HepG2 (cell line): ENCODE data around the gene ERLEC1. TPM values are rescaled to one million over a fixed set of nuclear protein-coding genes. Genes with fewer than 3 reads are reported as not detected.
A peak's percentile ranks its signal among the peaks of the same experiment; 100 is the strongest.

Experiments used
- BORCS8-MEF2B ChIP-seq: sonication (generic); formaldehyde crosslinking; IDR thresholded peaks from 2 replicates; pipeline ENCODE4 v1.8.0; 2022; ENCODE audit warnings: mild to moderate bottlenecking, missing genetic modification reagents
- DR1 ChIP-seq: sonication (generic); formaldehyde crosslinking; IDR thresholded peaks from 2 replicates; pipeline ENCODE4 v1.8.0; 2021; ENCODE audit warnings: mild to moderate bottlenecking, missing genetic modification reagents, inconsistent platforms
- ESRRA ChIP-seq: sonication (generic); formaldehyde crosslinking; IDR thresholded peaks from 2 replicates; pipeline ENCODE4 v1.5.1; 2020; ENCODE audit warnings: mild to moderate bottlenecking, low read depth, missing genetic modification reagents
- MXI1 ChIP-seq: IDR thresholded peaks from 3 replicates; pipeline ENCODE4 v1.6.1; 2012; ENCODE audit warnings: low read depth, low read length, inconsistent platforms, borderline replicate concordance
- NCOR1 ChIP-seq: fragments of 200-600 bp; sonication (generic); IDR thresholded peaks from 2 replicates; pipeline ENCODE4 v1.7.0; 2017; ENCODE audit warnings: antibody characterized with exemption, low read length, borderline replicate concordance
- NFYB ChIP-seq: sonication (generic); formaldehyde crosslinking; IDR thresholded peaks from 2 replicates; pipeline ENCODE4 v1.4.0; 2020; ENCODE audit warnings: missing genetic modification reagents
- SAP130 ChIP-seq: IDR thresholded peaks from 2 replicates; pipeline ENCODE4 v1.6.1; 2016; ENCODE audit warnings: low read depth
- SMARCC2 ChIP-seq: fragments of 450-650 bp; IDR thresholded peaks from 2 replicates; pipeline ENCODE4 v1.6.1; 2017; ENCODE audit warnings: antibody characterized with exemption, mild to moderate bottlenecking
- THYN1 ChIP-seq: sonication (generic); formaldehyde crosslinking; IDR thresholded peaks from 2 replicates; pipeline ENCODE4 v1.8.1; 2023; ENCODE audit warnings: low read depth, mild to moderate bottlenecking, moderate library complexity, missing genetic modification reagents, borderline replicate concordance
- ZFP1 ChIP-seq: IDR thresholded peaks from 2 replicates; pipeline ENCODE4 v1.6.1; 2016
- ZFP82 ChIP-seq: sonication (generic); formaldehyde crosslinking; IDR thresholded peaks from 2 replicates; pipeline ENCODE4 v1.5.1; 2020; ENCODE audit warnings: mild to moderate bottlenecking, missing genetic modification reagents, borderline replicate concordance
- ZNF234 ChIP-seq: sonication (generic); formaldehyde crosslinking; conservative IDR thresholded peaks from 2 replicates; pipeline ENCODE4 v1.5.1; 2020; ENCODE audit warnings: mild to moderate bottlenecking, missing genetic modification reagents
- ZNF235 ChIP-seq: sonication (generic); formaldehyde crosslinking; IDR thresholded peaks from 2 replicates; pipeline ENCODE4 v1.8.1; 2023; ENCODE audit warnings: mild to moderate bottlenecking, missing genetic modification reagents, borderline replicate concordance
- ZNF703 ChIP-seq: sonication (generic); formaldehyde crosslinking; IDR thresholded peaks from 2 replicates; pipeline ENCODE4 v1.5.1; 2020; ENCODE audit warnings: missing genetic modification reagents, mild to moderate bottlenecking, moderate library complexity, borderline replicate concordance
- ZNF83 ChIP-seq: sonication (generic); formaldehyde crosslinking; IDR thresholded peaks from 2 replicates; pipeline ENCODE4 v1.4.0; 2020; ENCODE audit warnings: missing genetic modification reagents, mild to moderate bottlenecking, borderline replicate concordance
- polyA plus RNA-seq, 8 experiments: library from polyadenylated mRNA; depleted of rRNA in 3 of 8; stranded (reverse) in 7 of 8; unstranded in 1 of 8; fragments of >200 nt; fragmentation: Illumina TruSeq in 4 of 8; extraction: Trizol in 4 of 8; gene quantifications; 2 replicates each; pipeline versions ENCODE4 v1.2.1 to v1.2.3, GENCODE V29; 2011 to 2016; ENCODE audit warnings: low read depth in 4 of 8, missing spikeins in 1 of 8, mixed read lengths in 1 of 8; ENCODE audit not compliant: insufficient read depth in 1 of 8
- total RNA-seq, 5 experiments: library from RNA; depleted of rRNA; stranded (reverse); fragments of >200 nt; fragmentation: Illumina TruSeq; extraction: Trizol; gene quantifications; 2 replicates each; pipeline ENCODE4 v1.2.3, GENCODE V29; 2016; ENCODE audit warnings: low read depth in 1 of 5
- TF ChIP-seq, protein P1 (sequence below): sonication (generic); formaldehyde crosslinking; IDR thresholded peaks from 2 replicates; pipeline ENCODE4 v1.4.0; 2020; ENCODE audit warnings: mild to moderate bottlenecking, missing genetic modification reagents, borderline replicate concordance
- TF ChIP-seq, protein P2 (sequence below): sonication (generic); formaldehyde crosslinking; IDR thresholded peaks from 2 replicates; pipeline ENCODE4 v1.8.0; 2022; ENCODE audit warnings: mild to moderate bottlenecking, missing genetic modification reagents
- TF ChIP-seq, protein P3 (sequence below): sonication (generic); formaldehyde crosslinking; IDR thresholded peaks from 2 replicates; pipeline ENCODE4 v1.5.1; 2020; ENCODE audit warnings: missing genetic modification reagents, mild to moderate bottlenecking, borderline replicate concordance
- TF ChIP-seq, protein P4 (sequence below): sonication (generic); formaldehyde crosslinking; conservative IDR thresholded peaks from 2 replicates; pipeline ENCODE4 v1.4.0; 2020; ENCODE audit warnings: missing genetic modification reagents
- TF ChIP-seq, protein P5 (sequence below): sonication (generic); formaldehyde crosslinking; IDR thresholded peaks from 2 replicates; pipeline ENCODE4 v1.5.0; 2020; ENCODE audit warnings: mild to moderate bottlenecking, missing genetic modification reagents

Gene ERLEC1
- total and polyA plus RNA-seq, 2 of the 13 experiments (the other 11 are each of a cell fraction or from before 2014, with no cell fraction given): 87.3 to 88.4 TPM

DNA sequence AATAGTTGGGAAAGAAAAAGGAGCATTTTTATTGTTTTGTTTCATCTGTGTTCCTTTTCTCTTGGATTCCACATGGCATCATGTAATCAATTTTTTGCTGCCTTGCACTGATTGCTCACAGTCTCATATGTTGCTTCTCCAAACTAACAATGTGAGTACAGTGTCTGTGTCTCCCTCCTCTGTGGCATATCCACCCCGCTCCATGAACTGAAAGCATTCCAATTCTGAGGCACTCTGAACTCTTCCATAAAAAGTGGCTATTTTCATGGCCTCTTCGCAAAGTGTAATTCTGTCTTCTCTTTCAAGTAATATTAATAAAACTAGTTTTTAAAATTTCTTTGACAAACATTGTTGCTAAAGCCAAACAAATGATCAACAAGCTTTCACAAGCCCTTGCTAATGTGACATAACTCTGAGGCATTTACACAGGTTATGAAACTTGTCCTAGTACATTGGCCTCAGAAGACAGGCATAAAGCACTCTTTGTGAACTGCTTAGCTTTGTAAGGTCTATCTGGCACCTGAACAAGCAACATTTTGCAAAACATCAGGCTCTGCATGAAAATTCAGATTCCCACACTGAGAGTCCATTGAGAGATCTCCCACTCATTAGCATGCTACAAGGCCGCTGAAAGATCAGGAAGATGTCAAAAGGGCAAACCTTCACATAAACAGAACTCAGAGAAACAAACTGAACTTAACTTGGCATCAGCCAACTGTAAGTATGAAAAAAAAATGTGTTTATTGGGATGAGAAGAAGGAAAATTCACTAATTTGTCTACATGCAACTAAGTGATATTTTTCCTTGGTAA, 39.9 kb downstream of the ERLEC1 start (continued):
- TF ChIP-seq, protein P1, sequence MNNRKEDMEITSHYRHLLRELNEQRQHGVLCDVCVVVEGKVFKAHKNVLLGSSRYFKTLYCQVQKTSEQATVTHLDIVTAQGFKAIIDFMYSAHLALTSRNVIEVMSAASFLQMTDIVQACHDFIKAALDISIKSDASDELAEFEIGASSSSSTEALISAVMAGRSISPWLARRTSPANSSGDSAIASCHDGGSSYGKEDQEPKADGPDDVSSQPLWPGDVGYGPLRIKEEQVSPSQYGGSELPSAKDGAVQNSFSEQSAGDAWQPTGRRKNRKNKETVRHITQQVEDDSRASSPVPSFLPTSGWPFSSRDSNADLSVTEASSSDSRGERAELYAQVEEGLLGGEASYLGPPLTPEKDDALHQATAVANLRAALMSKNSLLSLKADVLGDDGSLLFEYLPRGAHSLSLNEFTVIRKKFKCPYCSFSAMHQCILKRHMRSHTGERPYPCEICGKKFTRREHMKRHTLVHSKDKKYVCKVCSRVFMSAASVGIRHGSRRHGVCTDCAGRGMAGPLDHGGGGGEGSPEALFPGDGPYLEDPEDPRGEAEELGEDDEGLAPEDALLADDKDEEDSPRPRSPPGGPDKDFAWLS (CRISPR knock-in tag): no peak
- TF ChIP-seq, protein P2, sequence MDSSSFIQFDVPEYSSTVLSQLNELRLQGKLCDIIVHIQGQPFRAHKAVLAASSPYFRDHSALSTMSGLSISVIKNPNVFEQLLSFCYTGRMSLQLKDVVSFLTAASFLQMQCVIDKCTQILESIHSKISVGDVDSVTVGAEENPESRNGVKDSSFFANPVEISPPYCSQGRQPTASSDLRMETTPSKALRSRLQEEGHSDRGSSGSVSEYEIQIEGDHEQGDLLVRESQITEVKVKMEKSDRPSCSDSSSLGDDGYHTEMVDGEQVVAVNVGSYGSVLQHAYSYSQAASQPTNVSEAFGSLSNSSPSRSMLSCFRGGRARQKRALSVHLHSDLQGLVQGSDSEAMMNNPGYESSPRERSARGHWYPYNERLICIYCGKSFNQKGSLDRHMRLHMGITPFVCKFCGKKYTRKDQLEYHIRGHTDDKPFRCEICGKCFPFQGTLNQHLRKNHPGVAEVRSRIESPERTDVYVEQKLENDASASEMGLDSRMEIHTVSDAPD (CRISPR knock-in tag): peak; percentile 82; the same call in 1 of the 2 replicates
- TF ChIP-seq NFYB (CRISPR knock-in tag): no peak; the same call in 1 of the 2 replicates
- TF ChIP-seq BORCS8-MEF2B (CRISPR knock-in tag): no peak; the same call in 1 of the 2 replicates
- TF ChIP-seq, protein P3, sequence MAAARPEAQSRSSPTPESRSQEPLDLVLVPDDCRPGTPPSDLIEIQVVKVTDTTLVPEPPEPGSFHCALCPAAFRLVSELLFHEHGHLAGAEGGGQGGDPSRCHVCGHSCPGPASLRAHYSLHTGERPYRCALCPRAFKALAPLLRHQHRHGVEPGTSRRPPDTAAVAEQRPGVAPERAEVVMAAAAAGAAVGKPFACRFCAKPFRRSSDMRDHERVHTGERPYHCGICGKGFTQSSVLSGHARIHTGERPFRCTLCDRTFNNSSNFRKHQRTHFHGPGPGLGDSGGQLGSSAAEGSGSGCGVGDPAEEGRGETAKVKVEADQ (CRISPR knock-in tag): peak; percentile 58; the same call in 1 of the 2 replicates
- TF ChIP-seq DR1 (CRISPR knock-in tag): no peak
- no peak for TF ChIP-seq ZNF235 (CRISPR knock-in tag)
- peak; percentile 95 for TF ChIP-seq NCOR1
- TF ChIP-seq THYN1 (CRISPR knock-in tag): no peak; the same call in 1 of the 2 replicates
- TF ChIP-seq, protein P4, sequence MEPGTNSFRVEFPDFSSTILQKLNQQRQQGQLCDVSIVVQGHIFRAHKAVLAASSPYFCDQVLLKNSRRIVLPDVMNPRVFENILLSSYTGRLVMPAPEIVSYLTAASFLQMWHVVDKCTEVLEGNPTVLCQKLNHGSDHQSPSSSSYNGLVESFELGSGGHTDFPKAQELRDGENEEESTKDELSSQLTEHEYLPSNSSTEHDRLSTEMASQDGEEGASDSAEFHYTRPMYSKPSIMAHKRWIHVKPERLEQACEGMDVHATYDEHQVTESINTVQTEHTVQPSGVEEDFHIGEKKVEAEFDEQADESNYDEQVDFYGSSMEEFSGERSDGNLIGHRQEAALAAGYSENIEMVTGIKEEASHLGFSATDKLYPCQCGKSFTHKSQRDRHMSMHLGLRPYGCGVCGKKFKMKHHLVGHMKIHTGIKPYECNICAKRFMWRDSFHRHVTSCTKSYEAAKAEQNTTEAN (CRISPR knock-in tag): peak; percentile 84
- peak; percentile 83 for TF ChIP-seq ESRRA (CRISPR knock-in tag)
- peak; percentile 79 for TF ChIP-seq SMARCC2
- TF ChIP-seq ZFP82 (CRISPR knock-in tag): no peak
- TF ChIP-seq, protein P5, sequence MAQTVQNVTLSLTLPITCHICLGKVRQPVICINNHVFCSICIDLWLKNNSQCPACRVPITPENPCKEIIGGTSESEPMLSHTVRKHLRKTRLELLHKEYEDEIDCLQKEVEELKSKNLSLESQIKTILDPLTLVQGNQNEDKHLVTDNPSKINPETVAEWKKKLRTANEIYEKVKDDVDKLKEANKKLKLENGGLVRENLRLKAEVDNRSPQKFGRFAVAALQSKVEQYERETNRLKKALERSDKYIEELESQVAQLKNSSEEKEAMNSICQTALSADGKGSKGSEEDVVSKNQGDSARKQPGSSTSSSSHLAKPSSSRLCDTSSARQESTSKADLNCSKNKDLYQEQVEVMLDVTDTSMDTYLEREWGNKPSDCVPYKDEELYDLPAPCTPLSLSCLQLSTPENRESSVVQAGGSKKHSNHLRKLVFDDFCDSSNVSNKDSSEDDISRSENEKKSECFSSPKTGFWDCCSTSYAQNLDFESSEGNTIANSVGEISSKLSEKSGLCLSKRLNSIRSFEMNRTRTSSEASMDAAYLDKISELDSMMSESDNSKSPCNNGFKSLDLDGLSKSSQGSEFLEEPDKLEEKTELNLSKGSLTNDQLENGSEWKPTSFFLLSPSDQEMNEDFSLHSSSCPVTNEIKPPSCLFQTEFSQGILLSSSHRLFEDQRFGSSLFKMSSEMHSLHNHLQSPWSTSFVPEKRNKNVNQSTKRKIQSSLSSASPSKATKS (CRISPR knock-in tag): peak; percentile 83; the same call in 1 of the 2 replicates
- peak; percentile 91; the same call in 1 of the 2 replicates for TF ChIP-seq ZFP1
- 0 out of 2 replicates have a peak, but pooled peaks have one; percentile 26 for TF ChIP-seq ZNF234 (CRISPR knock-in tag)
- TF ChIP-seq ZNF703: no peak; the same call in 1 of the 2 replicates
- TF ChIP-seq ZNF83: no peak
- TF ChIP-seq MXI1: peak; percentile 41; the same call in 1 of the 3 replicates
- TF ChIP-seq SAP130: peak; percentile 91
